Smooth muscle cell of bladder (primary cell): ENCODE data around the gene P3H3. TPM values are rescaled to one million over a fixed set of nuclear protein-coding genes. Genes with fewer than 3 reads are reported as not detected.

Source experiments
- total RNA-seq: library from RNA; depleted of rRNA; stranded (reverse); fragments of >200 nt; gene quantifications from 2 replicates; pipeline ENCODE4 v1.2.3, GENCODE V29; 2014

Gene P3H3
- total RNA-seq, result 78.9 and 105 TPM in 2 replicates

GRCh38 chr12:6827982-6828780, at the start of gene P3H3:
Gene P3H3, plus strand, starts transcription at chr12:6828407. Its CDS starts 34 bp downstream, at chr12:6828441.

GRCh38 chr12:6788972-6789924, 39.0 kb upstream of the P3H3 start, which contains the start of gene CD4:
Gene CD4, plus strand, starts transcription at chr12:6789528. Its CDS starts 10,611 bp downstream, at chr12:6800139.

GRCh38 chr12:6821591-6822425, 6.4 kb upstream of the P3H3 start, which contains the start of gene GPR162:
Gene GPR162, plus strand, starts transcription at chr12:6821821. Its CDS starts 2,078 bp downstream, at chr12:6823899.

GRCh38 chr12:6840761-6841515, 12.7 kb downstream of the P3H3 start, which contains the start of gene GNB3:
Gene GNB3, plus strand, starts transcription at chr12:6840925. Its CDS starts 363 bp downstream, at chr12:6841288.

GRCh38 chr12:6851153-6851920, 23.1 kb downstream of the P3H3 start, which contains the start of gene CDCA3:
Gene CDCA3, minus strand, starts transcription at chr12:6851286. Its CDS starts 334 bp downstream, at chr12:6850952.

GRCh38 chr12:6851921-6852650, 23.9 kb downstream of the P3H3 start, which contains the start of gene USP5:
Gene USP5, plus strand, starts transcription at chr12:6852150. Its CDS starts 30 bp downstream, at chr12:6852180.

GRCh38 chr12:6867413-6868210, 39.4 kb downstream of the P3H3 start, which contains the start of gene TPI1:
Gene TPI1, plus strand, starts transcription at chr12:6867531. Its CDS starts 36 bp downstream, at chr12:6867567.

GRCh38 chr12:6873094-6874014, 45.1 kb downstream of the P3H3 start, which contains the start of gene SPSB2:
Gene SPSB2, minus strand, starts transcription at chr12:6873303. Its CDS starts 402 bp downstream, at chr12:6872901.

Other genes starting within 250 kb of the P3H3 start
- 189 and 195 TPM in 2 replicates for gene CHD4, start 221.0 kb upstream of the P3H3 start, total RNA-seq
- gene LPAR5, start 192.4 kb upstream of the P3H3 start, total RNA-seq, result not detected in 2 replicates
- 0.28 and 0.37 TPM in 2 replicates for gene ACRBP, start 181.0 kb upstream of the P3H3 start, total RNA-seq
- 27.2 and 34.4 TPM in 2 replicates for gene ING4, start 165.3 kb upstream of the P3H3 start, total RNA-seq
- gene ZNF384, start 139.0 kb upstream of the P3H3 start, total RNA-seq, result 6.8 and 10.4 TPM in 2 replicates
- 0.09 TPM in 1 of 2 replicates, not detected in the other for gene PIANP, start 127.6 kb upstream of the P3H3 start, total RNA-seq
- gene COPS7A, start 104.4 kb upstream of the P3H3 start, total RNA-seq, result 78.9 and 89.7 TPM in 2 replicates
- gene MLF2, start 75.3 kb upstream of the P3H3 start, total RNA-seq, result 106 and 115 TPM in 2 replicates
- gene PTMS, start 62.0 kb upstream of the P3H3 start, total RNA-seq, result 18.7 and 28.0 TPM in 2 replicates
- gene LAG3, start 55.9 kb upstream of the P3H3 start, total RNA-seq, result 0.14 and 0.18 TPM in 2 replicates
- 0.28 and 0.43 TPM in 2 replicates for gene CD4, start 38.9 kb upstream of the P3H3 start, total RNA-seq
- 2.8 and 3.0 TPM in 2 replicates for gene GPR162, start 6.6 kb upstream of the P3H3 start, total RNA-seq
- 0.92 and 1.3 TPM in 2 replicates for gene GNB3, start 12.5 kb downstream of the P3H3 start, total RNA-seq
- gene CDCA3, start 22.9 kb downstream of the P3H3 start, total RNA-seq, result 2.0 and 2.1 TPM in 2 replicates
- gene USP5, start 23.7 kb downstream of the P3H3 start, total RNA-seq, result 71.1 and 76.5 TPM in 2 replicates
- gene TPI1, start 39.1 kb downstream of the P3H3 start, total RNA-seq, result 1,608 and 1,630 TPM in 2 replicates
- 6.5 and 6.7 TPM in 2 replicates for gene SPSB2, start 44.9 kb downstream of the P3H3 start, total RNA-seq
- 9.5 and 14.1 TPM in 2 replicates for gene LRRC23, start 76.4 kb downstream of the P3H3 start, total RNA-seq
- 11.7 and 44.1 TPM in 2 replicates for gene ENO2, start 86.2 kb downstream of the P3H3 start, total RNA-seq
- gene ATN1, start 99.6 kb downstream of the P3H3 start, total RNA-seq, result 5.0 and 7.5 TPM in 2 replicates
- not detected in 2 replicates for gene RNU7-1, start 115.4 kb downstream of the P3H3 start, total RNA-seq
- 170 and 215 TPM in 2 replicates for gene C12orf57, start 115.6 kb downstream of the P3H3 start, total RNA-seq
- under 0.01 and 0.09 TPM in 2 replicates for gene PTPN6, start 122.9 kb downstream of the P3H3 start, total RNA-seq
- 147 and 183 TPM in 2 replicates for gene PHB2, start 142.3 kb downstream of the P3H3 start, total RNA-seq
- 32.4 and 39.4 TPM in 2 replicates for gene EMG1, start 142.5 kb downstream of the P3H3 start, total RNA-seq
- gene LPCAT3, start 190.1 kb downstream of the P3H3 start, total RNA-seq, result 13.8 and 17.2 TPM in 2 replicates
- 545 and 658 TPM in 2 replicates for gene C1S, start 232.3 kb downstream of the P3H3 start, total RNA-seq